Sigmoid colon (tissue), 7 donors: Measurements from ENCODE around the gene KIAA0232. TPM values are rescaled to one million over a fixed set of nuclear protein-coding genes. Genes with fewer than 3 reads are reported as not detected.

Experiments
- DNase-seq: peaks from one replicate; pipeline ENCODE4 v3.0.0-alpha.2; 2019
- H3K27ac ChIP-seq, 4 donors: fragments of 200-600 bp; sonication (generic); one replicate each; pipeline ENCODE4 v1.5.1; 2016 to 2019; ENCODE audit warnings: mild to moderate bottlenecking in 1 of 4
- H3K27me3 ChIP-seq, 3 donors: fragments of 200-600 bp; sonication (generic); one replicate each; pipeline ENCODE4 v1.5.1; 2019; ENCODE audit warnings: mild to moderate bottlenecking in 1 of 3
- H3K36me3 ChIP-seq, 4 donors: fragments of 200-600 bp; sonication (generic); one replicate each; pipeline ENCODE4 v1.5.1; 2016 to 2019
- H3K4me1 ChIP-seq, 4 donors: fragments of 200-600 bp; sonication (generic); one replicate each; pipeline ENCODE4 v1.5.1; 2017 to 2019
- H3K4me3 ChIP-seq, 4 donors: fragments of 200-600 bp; sonication (generic); one replicate each; pipeline ENCODE4 v1.5.1; 2017 to 2019; ENCODE audit warnings: mild to moderate bottlenecking in 2 of 4, moderate library complexity in 1 of 4
- H3K9me3 ChIP-seq, 4 donors: fragments of 200-600 bp in 3 of 4; sonication (generic) in 3 of 4; one replicate each; pipeline versions ENCODE4 v1.5.1 to v1.6.1; 2013 to 2019
- EP300 ChIP-seq, 4 donors: sonication (generic); formaldehyde crosslinking; IDR thresholded peaks; one replicate each; pipeline ENCODE4 v1.6.1; 2017; ENCODE audit warnings: antibody characterized with exemption in 4 of 4
- POLR2A ChIP-seq, 2 donors: fragments of 450-650 bp; IDR thresholded peaks; one replicate each; pipeline ENCODE4 v1.6.1; 2016; ENCODE audit warnings: antibody characterized with exemption in 2 of 2, mild to moderate bottlenecking in 2 of 2, moderate library complexity in 2 of 2
- POLR2AphosphoS5 ChIP-seq, 4 donors: sonication (generic); formaldehyde crosslinking; IDR thresholded peaks; one replicate each; pipeline ENCODE4 v1.6.1; 2017; ENCODE audit warnings: antibody characterized with exemption in 4 of 4
- WGBS, 2 donors: extraction: QIAGEN DNeasy Blood & Tissue Kit; methylation state at CpG; one replicate each; pipeline ENCODE4 v1.1.7; 2013; 5-methylcytosine and 5-hydroxymethylcytosine counted together
- intact Hi-C: fragments of 100-400 bp; cut with DNase I; formaldehyde crosslinking; loops from one replicate; pipeline ENCODE4 v1.15.1; 2023
- polyA plus RNA-seq, 3 donors: library from polyadenylated mRNA; stranded (reverse); fragments of 200-250 nt; gene quantifications; one replicate each; pipeline ENCODE4 v1.2.3, GENCODE V29; 2013
- total RNA-seq, 4 donors: library from RNA; depleted of rRNA; stranded (reverse); fragments of >200 nt; gene quantifications; one replicate each; pipeline ENCODE4 v1.1.0, GENCODE V29; 2016
- TF ChIP-seq, protein P1 (sequence below), 4 experiments: fragments of 450-650 bp in 3 of 4; fragments of 200-600 bp in 1 of 4; IDR thresholded peaks; one replicate each; pipeline ENCODE4 v1.5.1; 2016 to 2019; ENCODE audit warnings: antibody characterized with exemption in 4 of 4, mild to moderate bottlenecking in 3 of 4, moderate library complexity in 2 of 4
- donor health status: healthy with polysubstance abuse.
- donor health status: Bipolar disorder and iron deficiency.
- donor health status: healthy.

The KIAA0232 gene
- total and polyA plus RNA-seq, 7 donors, result 7.8 to 67.9 (median 23.8) TPM

DNA sequence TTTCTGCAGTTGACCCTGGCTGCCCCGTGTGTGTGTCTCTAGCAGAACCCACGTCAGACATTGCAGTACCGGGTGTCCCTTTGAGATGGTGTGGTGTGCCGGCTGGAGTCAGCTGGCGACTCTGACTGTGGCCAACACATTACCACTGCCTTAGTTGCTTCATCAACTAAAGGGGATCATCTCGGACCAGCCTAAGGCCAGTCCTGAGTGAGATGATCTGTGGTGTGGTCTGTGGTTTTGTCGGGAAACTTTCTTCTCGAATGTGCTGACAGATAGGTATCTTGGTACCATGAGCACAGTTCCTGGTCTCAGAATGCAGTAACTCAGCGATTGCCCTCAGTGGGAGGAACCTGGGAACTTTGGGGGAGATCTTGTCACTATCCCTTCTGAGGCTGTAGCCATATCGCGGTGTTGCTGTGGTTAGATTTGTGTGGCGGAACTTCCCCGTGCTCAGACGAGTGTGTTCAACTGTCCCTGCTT lies 142.9 kb downstream of the KIAA0232 start:
- Histone ChIP-seq H3K9me3 (no peaks in the 10 kb centered on the region), H3K36me3 (peaks cover 7 to 16% (median 12%) of the 10 kb centered on the region in 4 donors), H3K27ac (peak overlapping the region in 2 of 4 donors; percentile 19 to 59), H3K27me3 (no peaks in the 10 kb centered on the region), H3K4me1 (peaks cover 0 to 24% (median under 1%) of the 10 kb centered on the region in 4 donors), H3K4me3 (no peak overlapping the region)
- WGBS, 2 donors, result 65 to 85% methylated on average over 14 of the region's 14 CpGs
- TF ChIP-seq EP300 (IDR thresholded peaks at IDR 0.05) (peak in 3 of 4 donors; percentile 6 to 84 (median 65)), POLR2AphosphoS5 (IDR thresholded peaks at IDR 0.05) (peak in 2 of 4 donors; percentile 25 to 44), POLR2A (IDR thresholded peaks at IDR 0.05) (no peak)
- TF ChIP-seq, protein P1, sequence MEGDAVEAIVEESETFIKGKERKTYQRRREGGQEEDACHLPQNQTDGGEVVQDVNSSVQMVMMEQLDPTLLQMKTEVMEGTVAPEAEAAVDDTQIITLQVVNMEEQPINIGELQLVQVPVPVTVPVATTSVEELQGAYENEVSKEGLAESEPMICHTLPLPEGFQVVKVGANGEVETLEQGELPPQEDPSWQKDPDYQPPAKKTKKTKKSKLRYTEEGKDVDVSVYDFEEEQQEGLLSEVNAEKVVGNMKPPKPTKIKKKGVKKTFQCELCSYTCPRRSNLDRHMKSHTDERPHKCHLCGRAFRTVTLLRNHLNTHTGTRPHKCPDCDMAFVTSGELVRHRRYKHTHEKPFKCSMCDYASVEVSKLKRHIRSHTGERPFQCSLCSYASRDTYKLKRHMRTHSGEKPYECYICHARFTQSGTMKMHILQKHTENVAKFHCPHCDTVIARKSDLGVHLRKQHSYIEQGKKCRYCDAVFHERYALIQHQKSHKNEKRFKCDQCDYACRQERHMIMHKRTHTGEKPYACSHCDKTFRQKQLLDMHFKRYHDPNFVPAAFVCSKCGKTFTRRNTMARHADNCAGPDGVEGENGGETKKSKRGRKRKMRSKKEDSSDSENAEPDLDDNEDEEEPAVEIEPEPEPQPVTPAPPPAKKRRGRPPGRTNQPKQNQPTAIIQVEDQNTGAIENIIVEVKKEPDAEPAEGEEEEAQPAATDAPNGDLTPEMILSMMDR (IDR thresholded peaks at IDR 0.05), result no peak
- intact Hi-C loops, result no loop called here
- peak; percentile 80 for DNase-seq

DNA sequence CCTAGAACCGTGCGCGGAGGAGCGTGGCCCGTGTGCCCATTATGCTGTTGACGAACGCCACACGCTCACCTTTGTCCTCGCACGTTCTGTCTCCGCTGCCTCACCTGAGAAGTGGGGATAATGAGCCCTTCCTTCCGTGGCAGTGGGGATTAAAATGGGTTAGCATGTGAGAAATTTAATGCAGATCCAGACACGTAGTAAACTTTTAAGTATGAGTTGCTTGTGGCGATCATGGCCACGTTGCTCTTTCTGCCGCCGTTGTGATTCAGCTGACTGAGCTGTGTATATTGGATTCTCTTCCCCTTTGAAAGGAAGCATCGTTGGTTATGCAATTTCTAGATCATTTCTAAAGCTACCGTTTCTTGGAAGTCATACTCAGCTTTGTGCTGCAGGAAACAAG lies 143.6 kb downstream of the KIAA0232 start:
- intact Hi-C loops, result no loop called here
- no peaks in the 10 kb centered on the region for H3K9me3 ChIP-seq
- H3K4me3 ChIP-seq, result no peak overlapping the region
- H3K27me3 ChIP-seq, result no peaks in the 10 kb centered on the region
- no peak for DNase-seq
- WGBS, 2 donors, result 82 to 88% methylated on average over 19 of the region's 19 CpGs
- H3K27ac ChIP-seq, result peak overlapping the region in 3 of 4 donors; percentile 19 to 59 (median 45)
- TF ChIP-seq POLR2A (IDR thresholded peaks at IDR 0.05), result no peak
- TF ChIP-seq, protein P1 (IDR thresholded peaks at IDR 0.05), result no peak
- TF ChIP-seq POLR2AphosphoS5 (IDR thresholded peaks at IDR 0.05), result peak in 1 of 4 donors; percentile 50
- no peak for TF ChIP-seq EP300 (IDR thresholded peaks at IDR 0.05)
- peaks cover 7 to 16% (median 12%) of the 10 kb centered on the region in 4 donors for H3K36me3 ChIP-seq
- H3K4me1 ChIP-seq, result peaks cover 0 to 24% (median 0%) of the 10 kb centered on the region in 4 donors

DNA sequence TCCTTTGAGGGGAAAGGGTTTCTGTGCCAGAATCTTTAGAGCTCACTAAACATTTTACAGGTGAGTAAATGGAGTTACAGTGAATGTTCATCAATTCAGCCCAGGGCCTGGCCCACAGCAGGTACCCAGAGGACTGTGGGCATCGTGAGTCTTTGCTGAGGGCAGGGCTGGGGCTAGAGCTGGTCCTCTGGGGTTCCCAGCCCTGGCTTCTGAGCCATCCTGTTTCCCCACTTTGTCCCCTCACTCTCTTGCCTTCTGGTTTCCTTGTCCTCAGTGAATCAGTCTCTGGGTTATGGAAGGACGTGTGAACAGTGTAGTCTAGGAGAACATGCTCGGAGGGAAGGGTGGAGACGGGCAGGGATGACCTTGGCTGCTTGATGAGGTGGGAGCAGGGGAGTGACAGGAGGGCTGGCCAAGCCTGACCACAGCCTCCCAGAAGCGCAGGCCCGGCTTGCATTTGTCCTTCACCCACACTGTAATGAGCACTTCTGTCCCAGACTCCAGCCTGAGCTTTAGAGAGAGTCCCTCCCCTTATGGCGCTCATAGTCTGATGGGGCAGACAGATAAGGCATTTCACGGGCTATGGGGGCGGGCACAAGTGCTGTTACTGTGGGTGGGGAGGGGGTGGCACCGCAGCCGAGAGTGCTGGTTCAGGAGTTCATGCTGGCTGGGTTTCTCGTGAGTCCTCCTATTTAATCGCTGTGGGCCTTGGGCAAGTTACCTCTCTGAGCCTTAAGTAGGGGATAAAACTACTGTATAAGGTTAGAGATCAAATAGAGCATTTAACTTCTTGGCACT lies 144.4 kb downstream of the KIAA0232 start:
- H3K4me1 ChIP-seq, result peaks cover 0 to 27% (median 0%) of the 10 kb centered on the region in 4 donors
- WGBS, 2 donors, result 14 to 51% methylated on average over 13 of the region's 13 CpGs
- peak overlapping the region; percentile 14 to 59 (median 47) for H3K27ac ChIP-seq
- DNase-seq, result no peak
- no peaks in the 10 kb centered on the region for H3K9me3 ChIP-seq
- peaks cover 7 to 16% (median 12%) of the 10 kb centered on the region in 4 donors for H3K36me3 ChIP-seq
- TF ChIP-seq POLR2A (IDR thresholded peaks at IDR 0.05) (peak in 1 of 2 donors; percentile 56), POLR2AphosphoS5 (IDR thresholded peaks at IDR 0.05) (peak in 2 of 4 donors; percentile 35 to 58), EP300 (IDR thresholded peaks at IDR 0.05) (no peak)
- TF ChIP-seq, protein P1 (IDR thresholded peaks at IDR 0.05), result no peak
- no peak overlapping the region for H3K4me3 ChIP-seq
- intact Hi-C loops, result no loop called here
- no peaks in the 10 kb centered on the region for H3K27me3 ChIP-seq

DNA sequence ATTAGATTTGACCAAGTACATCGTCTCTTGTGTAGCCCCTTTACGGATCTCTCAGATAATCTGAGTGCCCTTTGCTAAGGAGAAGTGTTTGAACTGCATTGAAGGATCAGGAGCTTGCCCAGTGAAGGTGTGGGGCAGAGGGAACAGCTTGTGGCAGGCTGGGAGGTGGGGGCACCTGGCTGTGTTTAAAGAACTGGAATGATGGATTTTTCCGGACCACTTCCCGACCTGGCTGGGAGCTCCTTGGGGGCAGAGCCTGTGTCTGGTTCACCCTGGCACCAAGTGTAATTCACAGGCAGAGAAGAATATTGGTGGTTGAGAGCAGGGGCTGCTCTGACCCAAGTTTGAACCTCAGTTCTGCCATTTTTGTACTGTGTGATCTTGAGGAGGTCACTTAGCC lies 145.6 kb downstream of the KIAA0232 start:
- H3K27ac ChIP-seq, result no peak overlapping the region
- intact Hi-C loops, result no loop called here
- TF ChIP-seq, protein P1 (IDR thresholded peaks at IDR 0.05), result no peak
- no peaks in the 10 kb centered on the region for H3K9me3 ChIP-seq
- H3K36me3 ChIP-seq, result peaks cover 7 to 16% (median 12%) of the 10 kb centered on the region in 4 donors
- H3K4me1 ChIP-seq, result peaks cover 0 to 27% (median 0%) of the 10 kb centered on the region in 4 donors
- no peak overlapping the region for H3K4me3 ChIP-seq
- 80 to 89% methylated on average over 4 of the region's 4 CpGs for WGBS, 2 donors
- DNase-seq, result no peak
- no peaks in the 10 kb centered on the region for H3K27me3 ChIP-seq
